ENCODE results near the gene INPP4A. TPM values are rescaled to one million over a fixed set of nuclear protein-coding genes. Genes with fewer than 3 reads are reported as not detected.

INPP4A gene
- total and polyA plus RNA-seq, 2 of the 13 experiments (the other 11 are each of a cell fraction or from before 2014, with no cell fraction given) = 10.1 to 10.9 TPM

- TF ChIP-seq ZNF281 (CRISPR knock-in tag; IDR thresholded peaks at IDR 0.05; ENCODE audit: borderline replicate concordance) (0 out of 2 replicates have a peak, but pooled peaks have one; percentile 10), TRAFD1 (CRISPR knock-in tag; IDR thresholded peaks at IDR 0.05; ENCODE audit: borderline replicate concordance) (no peak), MEF2D (CRISPR knock-in tag; IDR thresholded peaks at IDR 0.05) (no peak), PTBP1 (IDR thresholded peaks at IDR 0.05; ENCODE audit: low read depth, low read length, poor library complexity, severe bottlenecking) (no peak), MXD4 (CRISPR knock-in tag; IDR thresholded peaks at IDR 0.05) (no peak), MEIS2 (CRISPR knock-in tag; IDR thresholded peaks at IDR 0.05) (no peak), KDM2A (CRISPR knock-in tag; IDR thresholded peaks at IDR 0.05; ENCODE audit: borderline replicate concordance, low read depth) (no peak), POLR2AphosphoS2 (IDR thresholded peaks at IDR 0.05; ENCODE audit: low read depth, low read length) (no peak), ZNF570 (CRISPR knock-in tag; IDR thresholded peaks at IDR 0.05; ENCODE audit: borderline replicate concordance) (0 out of 2 replicates have a peak, but pooled peaks have one; percentile 3), ZHX1 (CRISPR knock-in tag; IDR thresholded peaks at IDR 0.05; ENCODE audit: low read depth) (no peak), ZNF816 (CRISPR knock-in tag; IDR thresholded peaks at IDR 0.05; ENCODE audit: borderline replicate concordance) (no peak), SAP130 (CRISPR knock-in tag; IDR thresholded peaks at IDR 0.05; ENCODE audit: low read depth) (no peak), ZFP41 (CRISPR knock-in tag; IDR thresholded peaks at IDR 0.05; ENCODE audit: borderline replicate concordance) (no peak), RBAK (CRISPR knock-in tag; IDR thresholded peaks at IDR 0.05) (no peak), CEBPG (CRISPR knock-in tag; IDR thresholded peaks at IDR 0.05) (peak; percentile 68), ZNF180 (CRISPR knock-in tag; IDR thresholded peaks at IDR 0.05; ENCODE audit: borderline replicate concordance, low read depth) (no peak), HNF4G (IDR thresholded peaks at IDR 0.05; ENCODE audit: borderline replicate concordance, low read depth, low read length) (no peak), HNF4G (CRISPR knock-in tag; IDR thresholded peaks at IDR 0.05; ENCODE audit: borderline replicate concordance, low read depth) (no peak), ZNF569 (CRISPR knock-in tag; IDR thresholded peaks at IDR 0.05; ENCODE audit: borderline replicate concordance) (peak; percentile 29; the same call in 1 of the 2 replicates), SALL2 (CRISPR knock-in tag; IDR thresholded peaks at IDR 0.05) (no peak), ZNF878 (CRISPR knock-in tag; IDR thresholded peaks at IDR 0.05) (0 out of 2 replicates have a peak, but pooled peaks have one; percentile 24), CCAR2 (optimal IDR thresholded peaks at IDR 0.05; ENCODE audit: low read depth, low read length) (no peak)
These were observed 163.1 kb downstream of the INPP4A start (continued) for GRCh38 chr2:98607741-98608115.
